Measurements from ENCODE around the gene TSSK3.

Gene TSSK3

GRCh38 chr1:32339363-32339978, 22.9 kb upstream of the TSSK3 start:
- Histone ChIP-seq H4K20me1 (ENCODE audit: insufficient read depth, low read length, poor library complexity, severe bottlenecking) (peaks cover 13% of the 10 kb centered on the region), H3K4me2 (ENCODE audit: low read depth, low read length, poor library complexity, severe bottlenecking) (no peak overlapping the region), H3K36me3 (ENCODE audit: insufficient read depth, low read length) (no peaks in the 10 kb centered on the region), H3K4me1 (ENCODE audit: insufficient read depth, low read length, poor library complexity, severe bottlenecking) (peaks cover 15% of the 10 kb centered on the region), H2AFZ (ENCODE audit: low read length) (no peak overlapping the region), H3K9ac (ENCODE audit: low read depth, low read length, poor library complexity, severe bottlenecking) (no peak overlapping the region), H3K27me3 (ENCODE audit: insufficient read depth, low read length, poor library complexity, severe bottlenecking) (no peaks in the 10 kb centered on the region), H3K4me3 (ENCODE audit: low read length, poor library complexity, severe bottlenecking) (no peak overlapping the region), H3K9me3 (ENCODE audit: insufficient read depth, low read depth, low read length) (no peaks in the 10 kb centered on the region), H3K9me2 (replicated peaks; ENCODE audit: low read depth, low read length) (no peaks in the 10 kb centered on the region), H3K79me2 (ENCODE audit: insufficient read depth, low read length) (peaks cover 11% of the 10 kb centered on the region), H3F3A (ENCODE audit: low read depth) (no peaks in the 10 kb centered on the region)
- TF ChIP-seq CTCF (conservative IDR thresholded peaks at IDR 0.05; ENCODE audit: low read length) (no peak), EZH2phosphoT487 (IDR thresholded peaks at IDR 0.05; ENCODE audit: borderline replicate concordance) (no peak)

GRCh38 chr1:32341186-32341757, 21.1 kb upstream of the TSSK3 start:
- no peaks in the 10 kb centered on the region for H3K9me2 ChIP-seq (replicated peaks; ENCODE audit: low read depth, low read length)
- no peaks in the 10 kb centered on the region for H3K79me2 ChIP-seq (ENCODE audit: insufficient read depth, low read length)
- H3K4me1 ChIP-seq (ENCODE audit: insufficient read depth, low read length, poor library complexity, severe bottlenecking) = peaks cover 11% of the 10 kb centered on the region
- TF ChIP-seq CTCF (conservative IDR thresholded peaks at IDR 0.05; ENCODE audit: low read length) = no peak
- no peak for TF ChIP-seq EZH2phosphoT487 (IDR thresholded peaks at IDR 0.05; ENCODE audit: borderline replicate concordance)
- peaks cover 6% of the 10 kb centered on the region for H4K20me1 ChIP-seq (ENCODE audit: insufficient read depth, low read length, poor library complexity, severe bottlenecking)
- H2AFZ ChIP-seq (ENCODE audit: low read length) = no peak overlapping the region
- H3K4me2 ChIP-seq (ENCODE audit: low read depth, low read length, poor library complexity, severe bottlenecking) = no peak overlapping the region
- no peaks in the 10 kb centered on the region for H3K27me3 ChIP-seq (ENCODE audit: insufficient read depth, low read length, poor library complexity, severe bottlenecking)
- no peaks in the 10 kb centered on the region for H3F3A ChIP-seq (ENCODE audit: low read depth)
- H3K36me3 ChIP-seq (ENCODE audit: insufficient read depth, low read length) = no peaks in the 10 kb centered on the region
- H3K9ac ChIP-seq (ENCODE audit: low read depth, low read length, poor library complexity, severe bottlenecking) = no peak overlapping the region
- no peaks in the 10 kb centered on the region for H3K9me3 ChIP-seq (ENCODE audit: insufficient read depth, low read depth, low read length)
- no peak overlapping the region for H3K4me3 ChIP-seq (ENCODE audit: low read length, poor library complexity, severe bottlenecking)

GRCh38 chr1:32341971-32342370, 20.4 kb upstream of the TSSK3 start:
- TF ChIP-seq CTCF (conservative IDR thresholded peaks at IDR 0.05; ENCODE audit: low read length) (no peak), EZH2phosphoT487 (IDR thresholded peaks at IDR 0.05; ENCODE audit: borderline replicate concordance) (no peak)

More at GRCh38 chr1:32341971-32342370, 20.4 kb upstream of the TSSK3 start:
- H3K36me3 ChIP-seq (ENCODE audit: insufficient read depth, low read length) = no peaks in the 10 kb centered on the region
- no peaks in the 10 kb centered on the region for H3K27me3 ChIP-seq (ENCODE audit: insufficient read depth, low read length, poor library complexity, severe bottlenecking)
- no peak overlapping the region for H3K9ac ChIP-seq (ENCODE audit: low read depth, low read length, poor library complexity, severe bottlenecking)
- no peaks in the 10 kb centered on the region for H3K9me3 ChIP-seq (ENCODE audit: insufficient read depth, low read depth, low read length)
- H3K4me2 ChIP-seq (ENCODE audit: low read depth, low read length, poor library complexity, severe bottlenecking) = no peak overlapping the region
- no peak overlapping the region for H3K4me3 ChIP-seq (ENCODE audit: low read length, poor library complexity, severe bottlenecking)
- no peak overlapping the region for H2AFZ ChIP-seq (ENCODE audit: low read length)
- peaks cover 4% of the 10 kb centered on the region for H3K4me1 ChIP-seq (ENCODE audit: insufficient read depth, low read length, poor library complexity, severe bottlenecking)
- H4K20me1 ChIP-seq (ENCODE audit: insufficient read depth, low read length, poor library complexity, severe bottlenecking) = no peaks in the 10 kb centered on the region
- H3K79me2 ChIP-seq (ENCODE audit: insufficient read depth, low read length) = no peaks in the 10 kb centered on the region
- no peaks in the 10 kb centered on the region for H3F3A ChIP-seq (ENCODE audit: low read depth)
- H3K9me2 ChIP-seq (replicated peaks; ENCODE audit: low read depth, low read length) = no peaks in the 10 kb centered on the region
